Right lobe of liver (tissue), 6 donors: ENCODE data around the gene ELMOD3. TPM values are rescaled to one million over a fixed set of nuclear protein-coding genes. Genes with fewer than 3 reads are reported as not detected.

ENCODE experiments used
- ATAC-seq, 4 donors: fragments of 200-7000 bp; cut with Tn5 transposase; one replicate each; pipeline ENCODE4 v1.9.1; 2020; ENCODE audit warnings: mild to moderate bottlenecking in 4 of 4, moderate library complexity in 4 of 4
- DNase-seq, 3 donors: peaks; one replicate each; pipeline ENCODE4 v3.0.0-alpha.2; 2020
- H3K27ac ChIP-seq, 3 donors: fragments of 200-600 bp; one replicate each; pipeline ENCODE4 v1.8.0; 2022
- H3K27me3 ChIP-seq, 2 donors: fragments of 200-600 bp; one replicate each; pipeline ENCODE4 v1.8.0; 2022
- H3K36me3 ChIP-seq, 4 donors: fragments of 200-600 bp; sonication (generic) in 1 of 4; one replicate each; pipeline versions ENCODE4 v1.5.1 to v1.8.0; 2017 to 2022; ENCODE audit warnings: control low read depth in 1 of 4
- H3K4me1 ChIP-seq, 4 donors: fragments of 200-600 bp; sonication (generic) in 1 of 4; one replicate each; pipeline versions ENCODE4 v1.5.1 to v1.8.0; 2017 to 2022; ENCODE audit warnings: control low read depth in 1 of 4
- H3K4me3 ChIP-seq, 3 donors: fragments of 200-600 bp; one replicate each; pipeline ENCODE4 v1.8.0; 2022
- H3K9me3 ChIP-seq, 4 donors: fragments of 200-600 bp; sonication (generic) in 1 of 4; one replicate each; pipeline versions ENCODE4 v1.5.1 to v1.8.0; 2017 to 2022; ENCODE audit warnings: control low read depth in 1 of 4
- POLR2A ChIP-seq: fragments of 450-650 bp; IDR thresholded peaks from one replicate; pipeline ENCODE4 v1.6.1; 2017; ENCODE audit warnings: antibody characterized with exemption, mild to moderate bottlenecking
- WGBS: methylation state at CpG from one replicate; pipeline ENCODE4 v1.1.6; 2018; ENCODE audit warnings: low coverage, low lambda C conversion rate; ENCODE audit not compliant: insufficient coverage; ENCODE audit errors: missing lambda C conversion rate; 5-methylcytosine and 5-hydroxymethylcytosine counted together
- intact Hi-C, 2 donors: fragments of 100-400 bp; cut with DNase I; formaldehyde crosslinking; loops; one replicate each; pipeline versions ENCODE4 v1.11.2 to v1.14.1; 2022
- total RNA-seq, 6 experiments: library from RNA; depleted of rRNA in 2 of 6; stranded (reverse); fragments of >200 nt in 2 of 6; fragmentation: NEBNext Ultra II Directional in 3 of 6; extraction: Animal tissue kit (Norgen Biotek cat#: 25700) in 3 of 6; gene quantifications; one replicate each; pipeline versions ENCODE4 v1.1.0 to v1.2.4, GENCODE V29; 2016 to 2023
- TF ChIP-seq, protein P1 (sequence below), 4 donors: fragments of 200-600 bp in 3 of 4; fragments of 450-650 bp in 1 of 4; IDR thresholded peaks; one replicate each; pipeline versions ENCODE4 v1.5.1 to v1.8.0; 2016 to 2022; ENCODE audit warnings: antibody characterized with exemption in 4 of 4, mild to moderate bottlenecking in 2 of 4
- donor health status: DM: no; HTN: yes; CAD: no.
- donor health status: DM: no; HTN: no; CAD: no.
- donor health status: DM: no; HTN: no; CAD: no.
- donor health status: DM: no; HTN: yes; CAD: no.
- donor health status: DM: no; HTN: yes; CAD: no.

Gene ELMOD3
- total RNA-seq, 6 experiments from 2014 or later = 7.4 to 12.8 (median 9.5) TPM

DNA sequence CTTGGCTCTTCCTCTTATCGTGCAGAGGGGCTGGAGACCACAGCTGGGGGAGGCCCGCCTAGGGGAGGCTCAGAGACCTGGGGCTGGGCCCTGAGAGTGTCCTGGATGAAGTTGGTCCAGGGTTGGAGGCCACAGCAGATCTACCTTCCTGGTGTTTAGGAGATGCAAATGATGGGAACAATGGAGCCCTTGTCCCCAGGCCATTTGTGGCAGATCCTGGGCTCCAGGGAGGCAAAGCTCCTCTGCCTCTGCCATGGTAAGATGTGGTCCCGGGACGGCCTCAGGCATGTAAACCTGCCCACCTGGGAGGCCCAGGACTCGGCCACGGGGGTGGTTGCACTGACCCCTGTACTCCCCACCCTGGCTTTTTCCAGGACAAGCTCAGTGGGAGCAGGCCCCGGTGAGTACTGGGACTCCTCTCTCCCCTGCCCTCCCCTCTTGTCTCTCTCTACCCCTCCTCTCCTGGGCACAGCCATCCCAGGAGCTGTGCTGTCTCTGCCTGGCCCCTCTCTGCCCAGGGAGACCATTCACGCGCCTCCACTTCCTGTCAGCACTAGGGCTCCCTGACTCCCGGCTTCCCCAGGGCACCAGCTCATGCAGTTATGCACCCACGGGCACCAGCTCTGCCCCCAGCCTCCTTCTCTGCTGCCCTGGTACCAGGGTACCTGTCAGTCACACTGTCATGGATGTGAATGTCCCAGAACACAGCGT is 74.8 kb downstream of the ELMOD3 start:
- H3K4me3 ChIP-seq = no peak overlapping the region
- H3K27ac ChIP-seq = no peak overlapping the region
- 73% methylated on average over 4 of the region's 12 CpGs for WGBS
- TF ChIP-seq, protein P1, sequence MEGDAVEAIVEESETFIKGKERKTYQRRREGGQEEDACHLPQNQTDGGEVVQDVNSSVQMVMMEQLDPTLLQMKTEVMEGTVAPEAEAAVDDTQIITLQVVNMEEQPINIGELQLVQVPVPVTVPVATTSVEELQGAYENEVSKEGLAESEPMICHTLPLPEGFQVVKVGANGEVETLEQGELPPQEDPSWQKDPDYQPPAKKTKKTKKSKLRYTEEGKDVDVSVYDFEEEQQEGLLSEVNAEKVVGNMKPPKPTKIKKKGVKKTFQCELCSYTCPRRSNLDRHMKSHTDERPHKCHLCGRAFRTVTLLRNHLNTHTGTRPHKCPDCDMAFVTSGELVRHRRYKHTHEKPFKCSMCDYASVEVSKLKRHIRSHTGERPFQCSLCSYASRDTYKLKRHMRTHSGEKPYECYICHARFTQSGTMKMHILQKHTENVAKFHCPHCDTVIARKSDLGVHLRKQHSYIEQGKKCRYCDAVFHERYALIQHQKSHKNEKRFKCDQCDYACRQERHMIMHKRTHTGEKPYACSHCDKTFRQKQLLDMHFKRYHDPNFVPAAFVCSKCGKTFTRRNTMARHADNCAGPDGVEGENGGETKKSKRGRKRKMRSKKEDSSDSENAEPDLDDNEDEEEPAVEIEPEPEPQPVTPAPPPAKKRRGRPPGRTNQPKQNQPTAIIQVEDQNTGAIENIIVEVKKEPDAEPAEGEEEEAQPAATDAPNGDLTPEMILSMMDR (IDR thresholded peaks at IDR 0.05) = no peak
- TF ChIP-seq POLR2A = no peak
- no peak for DNase-seq
- no peaks in the 10 kb centered on the region for H3K36me3 ChIP-seq
- ATAC-seq = no peak
- H3K27me3 ChIP-seq = no peaks in the 10 kb centered on the region
- H3K9me3 ChIP-seq = no peaks in the 10 kb centered on the region
- H3K4me1 ChIP-seq = peaks cover 0 to 50% (median 17%) of the 10 kb centered on the region in 4 donors
- intact Hi-C loops = no loop called here

DNA sequence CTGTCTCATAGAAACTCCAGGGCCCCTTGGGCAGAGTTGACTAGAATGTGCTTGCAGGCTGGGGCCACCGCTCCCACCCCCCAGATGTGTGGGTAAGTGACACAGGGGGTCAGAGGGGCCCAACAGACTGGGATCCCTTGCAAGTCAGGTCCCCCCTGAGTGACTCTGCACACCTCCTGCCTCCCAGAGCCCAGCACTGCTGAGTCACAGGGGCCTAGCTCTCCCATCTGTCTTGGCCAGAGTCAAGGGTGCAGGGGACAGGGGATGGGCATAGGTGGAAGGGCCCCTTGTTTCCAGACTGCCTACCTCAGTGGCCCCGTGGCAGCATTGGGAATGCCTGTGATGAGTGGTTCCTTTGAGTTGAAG is 75.3 kb downstream of the ELMOD3 start:
- no peaks in the 10 kb centered on the region for H3K9me3 ChIP-seq
- H3K27me3 ChIP-seq = no peaks in the 10 kb centered on the region
- H3K36me3 ChIP-seq = no peaks in the 10 kb centered on the region
- intact Hi-C loops = no loop called here
- H3K4me1 ChIP-seq = peaks cover 0 to 49% (median 16%) of the 10 kb centered on the region in 4 donors
- H3K4me3 ChIP-seq = no peak overlapping the region
- no CpG with 5 or more reads among the region's 2 CpGs for WGBS
- no peak for ATAC-seq
- TF ChIP-seq, protein P1 (IDR thresholded peaks at IDR 0.05) = no peak
- no peak for TF ChIP-seq POLR2A
- no peak for DNase-seq
- H3K27ac ChIP-seq = no peak overlapping the region

DNA sequence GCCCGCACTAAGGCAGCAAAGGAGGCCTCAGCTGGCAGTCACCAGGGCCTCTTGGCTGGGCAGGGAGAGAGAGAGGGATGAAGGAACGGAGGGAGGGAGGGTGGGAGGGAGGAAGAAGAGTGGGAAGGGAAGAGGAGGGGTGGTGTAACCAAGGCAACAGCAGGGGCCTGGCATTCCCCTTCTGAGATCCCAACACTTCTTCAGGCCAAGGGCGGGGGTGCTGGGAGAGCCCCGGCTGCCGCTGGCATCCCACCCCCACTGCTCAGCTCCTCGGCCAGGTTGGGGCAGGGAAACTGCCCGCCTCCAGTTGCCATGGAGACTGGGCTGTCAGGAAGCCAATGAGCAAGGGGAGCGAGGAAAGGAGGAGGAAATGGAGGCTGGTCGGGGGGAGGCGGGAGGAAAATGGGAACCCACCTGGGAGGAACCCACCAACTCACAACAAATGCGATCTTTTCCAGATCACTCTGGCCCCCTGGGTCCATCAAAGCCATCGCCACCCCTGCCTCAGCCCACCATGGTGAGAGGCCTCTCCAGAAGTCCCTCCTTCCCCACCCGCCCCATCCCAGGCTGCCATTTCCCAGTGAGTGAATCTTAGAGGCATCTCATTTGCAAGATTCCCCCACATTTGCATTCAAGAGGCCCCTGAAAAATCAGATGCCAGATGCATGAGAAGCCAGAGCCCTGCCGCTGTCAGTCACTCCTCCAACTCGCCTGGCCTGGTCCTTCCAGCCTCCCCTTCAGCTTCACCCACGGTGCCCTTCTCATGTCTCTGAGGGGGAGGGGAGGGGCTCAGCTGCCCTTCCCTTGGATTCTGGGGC is 76.4 kb downstream of the ELMOD3 start:
- no peak overlapping the region for H3K27ac ChIP-seq
- no peaks in the 10 kb centered on the region for H3K36me3 ChIP-seq
- DNase-seq (no peak), ATAC-seq (no peak)
- H3K4me1 ChIP-seq = peaks cover 0 to 50% (median 16%) of the 10 kb centered on the region in 4 donors
- no peaks in the 10 kb centered on the region for H3K9me3 ChIP-seq
- intact Hi-C loops = no loop called here
- H3K4me3 ChIP-seq = no peak overlapping the region
- TF ChIP-seq, protein P1 (IDR thresholded peaks at IDR 0.05) = no peak
- TF ChIP-seq POLR2A = no peak
- 76% methylated on average over 13 of the region's 16 CpGs for WGBS
- H3K27me3 ChIP-seq = no peaks in the 10 kb centered on the region

DNA sequence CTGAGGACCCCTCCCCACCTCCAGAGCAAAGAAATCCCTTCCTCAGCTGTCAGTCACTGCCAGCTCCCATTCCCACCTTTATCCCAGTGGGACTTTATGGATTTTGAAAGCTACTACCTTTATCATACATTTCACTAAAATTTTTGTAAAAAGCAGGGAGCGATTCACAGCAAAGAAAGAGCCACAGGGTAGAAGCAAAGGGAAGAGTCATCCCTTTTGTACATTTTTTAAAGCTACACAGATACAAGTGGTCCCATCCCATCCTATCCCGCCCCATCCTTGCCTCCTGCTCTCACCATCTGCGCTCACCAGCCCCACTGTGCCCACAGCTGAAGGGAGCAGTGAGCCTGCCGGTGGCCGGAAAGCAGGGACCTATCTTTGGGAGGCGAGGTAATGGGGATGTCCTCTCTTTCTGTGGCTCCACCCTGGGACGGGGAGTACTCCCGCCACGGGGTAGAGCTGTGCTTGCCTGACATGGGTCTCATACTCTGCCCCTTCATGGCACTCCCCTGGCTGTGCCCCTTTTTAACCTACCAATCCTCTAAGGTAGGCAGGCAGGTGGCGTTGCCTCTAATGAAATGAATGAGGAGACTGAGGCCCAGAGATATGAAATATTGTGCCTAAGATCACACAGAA is 77.1 kb downstream of the ELMOD3 start:
- intact Hi-C loops = no loop called here
- WGBS = 88% methylated on average over 7 of the region's 10 CpGs
- no peaks in the 10 kb centered on the region for H3K27me3 ChIP-seq
- no peak for TF ChIP-seq POLR2A
- TF ChIP-seq, protein P1 (IDR thresholded peaks at IDR 0.05) = no peak
- no peaks in the 10 kb centered on the region for H3K9me3 ChIP-seq
- H3K4me3 ChIP-seq = no peak overlapping the region
- no peak for ATAC-seq
- DNase-seq = no peak
- no peaks in the 10 kb centered on the region for H3K36me3 ChIP-seq
- H3K4me1 ChIP-seq = peaks cover 0 to 47% (median 12%) of the 10 kb centered on the region in 4 donors
- H3K27ac ChIP-seq = no peak overlapping the region
